HCT116 (cell line): ENCODE results near the gene PCDHGA4.

Experiments
- CEBPB ChIP-seq: IDR thresholded peaks from 2 replicates; pipeline ENCODE4 v1.6.1; 2012; ENCODE audit warnings: low read depth
- CTCF ChIP-seq, 3 experiments: fragments of 200-600 bp in 1 of 3; sonication (generic) in 1 of 3; IDR thresholded peaks in 2 of 3; conservative IDR thresholded peaks in 1 of 3; 2 replicates each; pipeline ENCODE4 v1.5.1; 2012 to 2017; ENCODE audit warnings: low read depth in 2 of 3, low read length in 2 of 3, antibody characterized with exemption in 1 of 3, borderline replicate concordance in 1 of 3, control low read depth in 1 of 3, mild to moderate bottlenecking in 1 of 3, mixed read lengths in 1 of 3, mixed run types in 1 of 3, moderate library complexity in 1 of 3; ENCODE audit not compliant: insufficient read depth in 1 of 3
- EGR1 ChIP-seq: IDR thresholded peaks from 2 replicates; pipeline ENCODE4 v1.6.1; 2012; ENCODE audit warnings: low read depth
- EZH2 ChIP-seq: fragments of 200-600 bp; sonication (generic); IDR thresholded peaks from 2 replicates; pipeline ENCODE4 v1.6.1; 2017; ENCODE audit warnings: antibody characterized with exemption, mixed run types
- EZH2phosphoT487 ChIP-seq: fragments of 200-600 bp; IDR thresholded peaks from 2 replicates; pipeline ENCODE4 v1.6.1; 2018; ENCODE audit warnings: antibody characterized with exemption, borderline replicate concordance
- FOSL1 ChIP-seq: IDR thresholded peaks from 2 replicates; pipeline ENCODE4 v1.6.1; 2012; ENCODE audit warnings: low read depth
- JUND ChIP-seq: IDR thresholded peaks from 2 replicates; pipeline ENCODE4 v1.6.1; 2012
- POLR2A ChIP-seq: IDR thresholded peaks from 2 replicates; pipeline ENCODE4 v1.7.0; 2011; ENCODE audit warnings: borderline replicate concordance; ENCODE audit not compliant: insufficient read depth, insufficient read length; ENCODE audit errors: extremely low read depth
- POLR2AphosphoS5 ChIP-seq: IDR thresholded peaks from 2 replicates; pipeline ENCODE4 v1.6.1; 2011; ENCODE audit warnings: mild to moderate bottlenecking, low read depth, low read length, moderate library complexity
- RAD21 ChIP-seq: IDR thresholded peaks from 2 replicates; pipeline ENCODE4 v1.6.1; 2012; ENCODE audit warnings: low read depth, mild to moderate bottlenecking
- SIN3A ChIP-seq: IDR thresholded peaks from 2 replicates; pipeline ENCODE4 v1.6.1; 2012; ENCODE audit warnings: low read depth
- SRF ChIP-seq: IDR thresholded peaks from 2 replicates; pipeline ENCODE4 v1.6.1; 2012; ENCODE audit warnings: low read depth
- TCF7L2 ChIP-seq: IDR thresholded peaks from 2 replicates; pipeline ENCODE4 v1.7.0; 2011; ENCODE audit warnings: borderline replicate concordance, inconsistent platforms; ENCODE audit not compliant: insufficient read depth, insufficient read length; ENCODE audit errors: extremely low read depth
- ZBTB33 ChIP-seq: IDR thresholded peaks from 2 replicates; pipeline ENCODE4 v1.6.1; 2011; ENCODE audit warnings: mild to moderate bottlenecking, low read length, moderate library complexity; ENCODE audit not compliant: insufficient replicate concordance; ENCODE audit errors: extremely low read depth

GRCh38 chr5:141374627-141375026, 19.8 kb downstream of the PCDHGA4 start:
- TF ChIP-seq SIN3A: no peak
- TF ChIP-seq CTCF (IDR thresholded peaks at IDR 0.05 in 2 of 3, conservative IDR thresholded peaks at IDR 0.05 in 1 of 3; ENCODE audit: borderline replicate concordance in 1 of 3, insufficient read depth in 1 of 3, low read depth in 2 of 3, low read length in 2 of 3): no peak
- TF ChIP-seq POLR2A: no peak
- TF ChIP-seq SRF: no peak
- no peak for TF ChIP-seq EZH2
- no peak for TF ChIP-seq RAD21
- no peak for TF ChIP-seq TCF7L2
- no peak for TF ChIP-seq JUND
- TF ChIP-seq EGR1: no peak
- TF ChIP-seq FOSL1: no peak
- TF ChIP-seq EZH2phosphoT487: no peak
- no peak for TF ChIP-seq ZBTB33
- no peak for TF ChIP-seq POLR2AphosphoS5
- no peak for TF ChIP-seq CEBPB
